HG03457 (cell line): Measurements from ENCODE around the gene ADAMTS6.

Experiments
- ATAC-seq: cut with Tn5 transposase; IDR thresholded peaks from one replicate; pipeline ENCODE4 v1.9.1; 2021; ENCODE audit warnings: moderate number of reproducible peaks; ENCODE audit not compliant: unreplicated experiment

The ADAMTS6 gene

DNA sequence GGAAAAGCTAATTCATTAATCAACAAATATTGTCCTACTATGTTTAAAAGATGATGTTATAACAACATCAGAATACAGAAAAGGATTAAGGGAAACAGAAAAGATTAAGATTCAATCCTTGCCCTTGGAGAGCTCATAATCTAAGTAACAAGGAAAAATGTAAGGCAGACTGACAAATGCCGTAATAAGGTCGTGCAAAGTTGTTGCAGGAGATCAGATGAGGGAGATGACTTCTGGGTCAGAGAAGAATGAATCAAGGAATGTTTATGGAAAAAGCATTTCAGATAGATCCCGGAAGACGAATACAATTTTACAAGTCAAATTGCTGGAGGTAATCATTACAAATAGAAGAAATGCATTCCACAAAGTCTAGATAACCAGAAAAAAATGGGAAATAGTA lies 6.4 kb downstream of the ADAMTS6 start:
- no peak for ATAC-seq

GRCh38 chr5:65474130-65474711 lies 7.5 kb downstream of the ADAMTS6 start:
- ATAC-seq = no peak

DNA sequence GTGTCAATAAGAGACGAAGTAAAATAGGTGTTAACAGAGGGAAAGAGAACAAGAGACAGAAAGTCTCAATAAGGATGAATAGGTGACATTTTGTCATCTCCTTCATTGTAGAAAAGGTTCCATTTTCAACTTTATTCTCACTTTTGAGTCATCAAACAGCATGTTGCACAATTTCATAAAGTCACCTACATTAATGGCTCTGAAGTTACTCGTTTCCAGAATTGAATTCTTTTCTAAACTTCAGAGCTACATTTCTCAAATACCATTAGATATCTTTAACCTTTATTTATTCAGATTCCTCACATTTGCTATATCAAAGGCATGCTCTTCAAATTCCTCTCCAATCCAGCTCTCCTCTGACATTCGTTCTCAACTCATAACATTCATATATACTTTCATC lies 13.1 kb downstream of the ADAMTS6 start:
- no peak for ATAC-seq

DNA sequence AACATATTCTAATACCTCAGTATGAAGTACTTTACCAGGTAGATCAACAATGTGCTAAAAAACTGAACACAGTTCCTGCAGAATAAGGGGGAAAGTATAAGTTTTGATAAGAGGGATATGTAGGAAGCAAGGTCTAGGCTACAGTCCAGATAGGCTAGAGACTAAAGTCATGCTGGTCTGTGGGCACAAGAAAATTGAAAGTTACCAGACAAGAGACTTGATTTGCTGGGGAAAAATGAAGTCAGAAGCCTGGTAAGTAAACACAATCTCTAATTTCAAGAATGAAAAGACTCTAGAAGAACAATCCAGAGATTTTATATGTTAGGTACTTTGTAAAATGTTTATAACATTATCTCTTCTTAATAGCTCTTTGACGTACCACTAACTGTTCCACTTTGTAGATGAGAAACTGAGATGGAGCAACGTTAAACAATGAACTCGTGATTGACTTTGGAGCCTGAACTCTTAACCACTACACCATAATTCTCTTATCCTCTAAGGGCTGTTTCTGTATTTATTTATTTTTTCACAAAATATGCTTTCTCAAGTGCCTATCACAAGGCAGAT lies 19.5 kb downstream of the ADAMTS6 start:
- ATAC-seq = no peak

DNA sequence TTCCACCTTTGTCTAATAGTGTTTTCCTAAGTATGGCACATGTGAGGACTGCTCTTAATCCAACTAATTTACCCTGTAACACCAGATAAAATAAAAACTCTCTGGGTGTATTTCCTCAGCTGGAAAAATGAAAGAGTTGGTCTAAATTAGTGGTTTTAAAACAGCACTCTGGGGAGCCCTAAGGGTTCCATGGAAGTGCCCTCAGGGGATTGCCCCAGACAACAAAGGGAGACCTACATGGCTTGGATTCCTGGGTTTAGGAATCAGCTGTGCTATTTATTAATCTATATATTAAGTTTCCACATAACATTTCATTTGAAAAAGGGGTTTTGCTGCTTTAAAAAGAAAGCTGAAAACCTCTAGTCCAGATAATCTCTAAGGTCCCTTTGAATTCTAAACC lies 20.2 kb downstream of the ADAMTS6 start:
- no peak for ATAC-seq

- ATAC-seq = no peak
These were observed 21.7 kb downstream of the ADAMTS6 start for GRCh38 chr5:65459995-65460394.

- no peak for ATAC-seq
These were observed 26.7 kb downstream of the ADAMTS6 start for GRCh38 chr5:65455064-65455463.

- no peak for ATAC-seq
These were observed 30.3 kb downstream of the ADAMTS6 start for GRCh38 chr5:65451436-65451835.

GRCh38 chr5:65446682-65447081 lies 35.0 kb downstream of the ADAMTS6 start:
- no peak for ATAC-seq

GRCh38 chr5:65441800-65442199 lies 39.9 kb downstream of the ADAMTS6 start:
- no peak for ATAC-seq

DNA sequence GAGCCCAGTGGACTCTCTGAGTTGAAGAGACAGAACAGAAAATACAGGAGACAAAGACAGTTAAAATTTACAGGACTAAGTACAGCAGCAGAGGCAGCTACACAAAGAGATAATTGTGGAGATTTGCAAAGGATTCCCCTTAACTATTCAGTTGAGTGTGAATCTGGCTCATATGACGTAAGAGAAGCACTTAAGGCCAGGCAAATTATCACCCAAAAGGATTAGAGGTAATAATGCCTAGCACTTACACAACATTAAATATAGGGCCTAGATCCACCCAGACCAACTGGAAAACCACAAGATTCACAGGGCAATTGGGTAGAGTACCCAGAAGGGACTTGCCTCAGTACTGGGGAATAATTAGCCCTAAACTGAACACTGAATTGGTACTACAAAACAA lies 41.3 kb downstream of the ADAMTS6 start:
- ATAC-seq = no peak

GRCh38 chr5:65434122-65434521 lies 47.6 kb downstream of the ADAMTS6 start:
- no peak for ATAC-seq

DNA sequence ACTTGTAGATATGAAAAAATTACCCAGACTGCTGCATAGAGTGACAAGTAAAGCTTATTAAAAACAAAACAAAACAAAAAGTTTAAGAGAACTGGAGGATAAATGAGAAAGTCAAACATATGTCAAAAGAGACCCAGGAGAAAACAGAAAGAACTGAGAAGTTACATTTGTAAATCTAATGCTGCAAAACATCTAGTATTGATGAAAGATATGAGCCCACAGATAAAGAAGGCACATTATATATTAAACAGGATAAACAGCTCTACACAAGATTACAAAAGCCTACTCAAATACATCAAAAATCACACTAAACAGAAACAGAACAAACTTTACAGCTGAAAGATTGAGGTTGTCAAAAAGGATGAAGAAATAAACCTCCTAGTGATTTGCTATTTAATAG lies 55.1 kb downstream of the ADAMTS6 start:
- ATAC-seq = no peak

GRCh38 chr5:65423623-65424022 lies 58.1 kb downstream of the ADAMTS6 start:
- ATAC-seq = no peak

GRCh38 chr5:65418661-65419060 lies 63.1 kb downstream of the ADAMTS6 start:
- no peak for ATAC-seq

GRCh38 chr5:65413822-65414221 lies 67.9 kb downstream of the ADAMTS6 start:
- no peak for ATAC-seq

DNA sequence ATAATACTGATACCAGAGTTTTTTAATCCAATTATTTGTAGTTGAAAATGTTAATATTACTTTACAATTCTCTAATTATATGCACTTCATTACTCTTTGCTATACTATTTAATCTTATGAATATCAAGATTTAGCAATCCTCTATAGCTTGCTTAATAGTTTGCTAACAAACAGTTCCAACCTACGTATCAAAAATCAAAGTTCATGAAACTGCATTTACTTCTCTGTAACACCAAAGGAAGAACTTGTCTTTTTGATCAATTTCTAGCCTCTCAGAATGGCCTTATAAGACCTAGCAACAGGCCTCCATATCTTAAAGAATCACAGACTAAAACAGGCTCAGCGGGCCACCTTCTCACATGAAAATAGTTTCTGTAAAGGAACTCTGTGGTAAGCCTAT lies 68.9 kb downstream of the ADAMTS6 start:
- no peak for ATAC-seq

DNA sequence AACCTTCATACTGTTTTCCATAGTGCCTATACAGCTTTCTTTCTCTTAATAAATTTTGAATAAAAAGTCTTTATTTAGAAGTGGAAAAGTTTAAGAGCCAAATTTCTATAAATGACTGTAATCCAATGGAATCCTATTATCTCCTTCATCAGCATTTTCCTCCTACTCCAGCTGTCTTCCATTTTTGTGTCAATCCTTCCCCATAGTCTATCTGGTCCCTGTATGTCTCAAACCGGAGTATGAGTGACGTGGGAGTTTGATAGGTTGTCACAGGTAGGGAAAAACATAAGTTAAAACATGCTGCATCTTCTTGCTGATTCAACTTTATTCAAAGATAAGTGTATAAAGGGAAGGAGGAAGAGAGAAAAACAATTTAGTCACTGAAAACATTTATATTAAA lies 70.4 kb downstream of the ADAMTS6 start:
- ATAC-seq = no peak

- ATAC-seq = no peak
These were observed 86.1 kb downstream of the ADAMTS6 start for GRCh38 chr5:65395526-65396155.

- no peak for ATAC-seq
These were observed 87.6 kb downstream of the ADAMTS6 start for GRCh38 chr5:65394087-65394486.

DNA sequence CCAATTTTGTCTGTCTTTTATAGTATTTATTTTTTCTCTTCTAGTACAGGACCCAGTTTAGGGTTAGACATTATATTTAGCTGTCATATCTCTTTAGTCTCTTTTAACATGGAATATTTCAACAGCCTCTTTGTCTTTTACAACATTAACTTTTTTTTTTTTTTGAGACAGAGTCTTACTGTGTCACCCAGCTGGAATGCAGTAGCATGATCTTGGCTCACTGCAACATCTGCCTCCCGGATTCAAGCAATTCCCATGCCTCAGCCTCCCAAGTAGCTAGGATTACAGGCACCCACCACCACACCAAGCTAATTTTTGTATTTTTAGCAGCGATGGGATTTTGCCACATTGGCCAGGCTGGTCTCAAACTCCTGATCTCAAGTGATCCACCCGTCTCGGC lies 90.1 kb downstream of the ADAMTS6 start:
- ATAC-seq = no peak

DNA sequence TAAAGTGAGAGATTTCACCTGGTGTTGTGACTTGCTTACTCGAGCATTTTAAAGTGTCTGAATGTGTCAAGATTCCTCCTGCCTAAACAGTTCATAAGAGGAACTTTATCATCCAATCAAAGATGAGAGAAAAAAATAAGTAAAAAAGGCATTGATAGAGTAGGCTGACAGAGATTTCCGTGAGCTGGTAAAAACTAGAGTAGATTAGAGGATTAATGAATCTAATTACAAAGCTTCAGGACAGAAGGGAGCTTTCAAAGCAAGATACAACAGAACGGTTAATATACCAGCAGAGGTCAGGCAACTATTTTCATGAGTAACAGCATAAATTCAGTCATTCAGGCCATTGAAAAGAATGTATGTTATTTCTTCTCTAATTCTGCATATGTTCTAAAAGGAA lies 91.5 kb downstream of the ADAMTS6 start:
- ATAC-seq = no peak

GRCh38 chr5:65383859-65384258 lies 97.9 kb downstream of the ADAMTS6 start:
- no peak for ATAC-seq
